Mucosa of descending colon (tissue), 3 donors: ENCODE data around the gene DHX35. TPM values are rescaled to one million over a fixed set of nuclear protein-coding genes. Genes with fewer than 3 reads are reported as not detected.

Source experiments
- ATAC-seq: fragments of 200-7000 bp; cut with Tn5 transposase; one replicate; pipeline ENCODE4 v1.9.1; 2020; ENCODE audit warnings: mild to moderate bottlenecking, moderate library complexity
- DNase-seq, 3 donors: peaks; one replicate each; pipeline ENCODE4 v3.0.0-alpha.2; 2020
- H3K36me3 ChIP-seq: fragments of 200-600 bp; one replicate; pipeline ENCODE4 v1.8.0; 2021; ENCODE audit warnings: low read depth, mild to moderate bottlenecking
- H3K4me1 ChIP-seq: fragments of 200-600 bp; one replicate; pipeline ENCODE4 v1.8.0; 2021; ENCODE audit warnings: low read depth, mild to moderate bottlenecking
- H3K4me3 ChIP-seq: fragments of 200-600 bp; one replicate; pipeline ENCODE4 v1.8.0; 2021; ENCODE audit warnings: mild to moderate bottlenecking
- H3K9me3 ChIP-seq: fragments of 200-600 bp; one replicate; pipeline ENCODE4 v1.8.0; 2021; ENCODE audit warnings: mild to moderate bottlenecking
- intact Hi-C, 2 donors: fragments of 100-400 bp; cut with DNase I in 1 of 2; cut with micrococcal nuclease in 1 of 2; formaldehyde crosslinking; loops; one replicate each; pipeline versions ENCODE4 v1.11.0 to v1.11.1; 2022; cut with DNase I, micrococcal nuclease
- total RNA-seq, 3 donors: library from RNA; stranded (reverse); fragmentation: NEBNext Ultra II Directional in 2 of 3; extraction: Animal tissue kit (Norgen Biotek cat#: 25700) in 2 of 3; gene quantifications; one replicate each; pipeline versions ENCODE4 v1.2.1 to v1.2.4, GENCODE V29; 2021 to 2023
- TF ChIP-seq, protein P1 (sequence below): fragments of 200-600 bp; IDR thresholded peaks from one replicate; pipeline ENCODE4 v1.8.0; 2022; ENCODE audit warnings: antibody characterized with exemption, mild to moderate bottlenecking
- donor health status: DM: no; HTN: no; CAD: no; lungs with moderate emphysema.
- donor health status: DM: no; HTN: no; CAD: no.
- donor health status: DM: no; HTN: yes; CAD: no.

The DHX35 gene
- total RNA-seq, 3 donors from 2014 or later: 14.8 to 16.4 (median 16.3) TPM

DNA sequence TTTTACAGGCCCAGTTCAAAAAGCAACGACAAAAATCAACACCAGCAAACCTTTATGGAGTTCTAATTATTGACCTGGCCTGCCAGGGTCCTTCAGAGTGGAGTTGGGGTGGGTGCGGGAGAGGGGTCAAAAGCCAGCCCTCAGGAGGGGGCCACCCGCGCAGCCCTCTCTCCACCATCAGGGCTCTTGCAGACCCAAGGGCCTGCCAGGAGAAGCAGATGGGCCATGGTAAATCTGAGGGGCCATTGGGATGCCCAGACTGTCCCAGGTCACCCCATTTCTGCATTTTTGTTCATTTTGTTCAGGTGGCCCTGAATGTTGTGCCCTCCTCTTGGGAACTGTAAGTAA, 88.4 kb downstream of the DHX35 start:
- Histone ChIP-seq H3K4me3 (no peak overlapping the region), H3K4me1 (no peaks in the 10 kb centered on the region), H3K9me3 (no peaks in the 10 kb centered on the region), H3K36me3 (no peaks in the 10 kb centered on the region)
- intact Hi-C loops: no loop called here
- ATAC-seq: no peak
- DNase-seq: no peak
- TF ChIP-seq, protein P1, sequence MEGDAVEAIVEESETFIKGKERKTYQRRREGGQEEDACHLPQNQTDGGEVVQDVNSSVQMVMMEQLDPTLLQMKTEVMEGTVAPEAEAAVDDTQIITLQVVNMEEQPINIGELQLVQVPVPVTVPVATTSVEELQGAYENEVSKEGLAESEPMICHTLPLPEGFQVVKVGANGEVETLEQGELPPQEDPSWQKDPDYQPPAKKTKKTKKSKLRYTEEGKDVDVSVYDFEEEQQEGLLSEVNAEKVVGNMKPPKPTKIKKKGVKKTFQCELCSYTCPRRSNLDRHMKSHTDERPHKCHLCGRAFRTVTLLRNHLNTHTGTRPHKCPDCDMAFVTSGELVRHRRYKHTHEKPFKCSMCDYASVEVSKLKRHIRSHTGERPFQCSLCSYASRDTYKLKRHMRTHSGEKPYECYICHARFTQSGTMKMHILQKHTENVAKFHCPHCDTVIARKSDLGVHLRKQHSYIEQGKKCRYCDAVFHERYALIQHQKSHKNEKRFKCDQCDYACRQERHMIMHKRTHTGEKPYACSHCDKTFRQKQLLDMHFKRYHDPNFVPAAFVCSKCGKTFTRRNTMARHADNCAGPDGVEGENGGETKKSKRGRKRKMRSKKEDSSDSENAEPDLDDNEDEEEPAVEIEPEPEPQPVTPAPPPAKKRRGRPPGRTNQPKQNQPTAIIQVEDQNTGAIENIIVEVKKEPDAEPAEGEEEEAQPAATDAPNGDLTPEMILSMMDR: no peak

DNA sequence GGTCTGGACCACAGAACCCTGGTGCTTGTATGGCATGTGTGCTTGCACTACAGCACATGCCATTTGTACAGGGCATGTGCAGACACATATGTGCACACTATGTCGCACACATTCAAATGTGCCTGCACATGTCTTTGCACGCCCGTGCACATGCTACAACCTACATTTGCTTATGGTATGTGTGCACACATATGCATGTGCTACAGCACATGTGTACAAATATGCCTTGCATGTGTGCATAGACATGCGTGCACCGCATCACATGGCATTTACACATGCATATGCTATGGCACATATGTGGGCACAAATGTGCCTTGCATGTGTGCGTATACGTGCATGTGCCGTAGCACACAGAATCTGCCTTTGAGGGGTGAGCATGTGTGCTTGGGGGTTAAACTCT, 90.5 kb downstream of the DHX35 start:
- no peaks in the 10 kb centered on the region for H3K4me1 ChIP-seq
- intact Hi-C loops: no loop called here

DNA sequence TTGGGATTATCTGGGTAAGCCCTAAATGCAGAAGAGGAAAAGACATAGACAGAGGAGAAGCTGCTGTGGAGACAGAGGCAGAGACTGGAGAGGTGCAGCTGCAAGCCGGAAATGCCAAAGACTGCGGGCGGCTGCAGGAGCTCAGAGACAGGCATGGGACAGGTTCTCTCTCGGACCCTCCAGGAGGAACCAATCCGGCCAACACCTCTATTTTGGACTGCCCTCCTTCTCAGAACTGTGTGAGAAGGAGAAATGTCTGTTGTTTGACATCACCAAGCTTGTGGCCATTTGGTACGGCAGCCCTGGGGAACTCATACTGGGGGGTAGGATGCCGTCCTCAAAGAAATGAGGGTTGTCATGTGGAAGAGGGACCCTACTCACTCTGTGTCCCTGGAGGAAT, 95.0 kb downstream of the DHX35 start:
- Histone ChIP-seq H3K4me1 (no peaks in the 10 kb centered on the region), H3K9me3 (no peaks in the 10 kb centered on the region), H3K36me3 (no peaks in the 10 kb centered on the region), H3K4me3 (no peak overlapping the region)
- intact Hi-C loops: no loop called here
- ATAC-seq (no peak), DNase-seq (no peak)
- TF ChIP-seq, protein P1: no peak

More for the DNA sequence above, 90.5 kb downstream of the DHX35 start:
- Histone ChIP-seq H3K4me3 (no peak overlapping the region), H3K9me3 (no peaks in the 10 kb centered on the region), H3K36me3 (no peaks in the 10 kb centered on the region)
- DNase-seq (no peak), ATAC-seq (no peak)
- TF ChIP-seq, protein P1: no peak

- ATAC-seq (no peak), DNase-seq (no peak)
- no peaks in the 10 kb centered on the region for H3K36me3 ChIP-seq
- intact Hi-C loops: no loop called here
- no peak overlapping the region for H3K4me3 ChIP-seq
- no peaks in the 10 kb centered on the region for H3K4me1 ChIP-seq
- TF ChIP-seq, protein P1: no peak
- H3K9me3 ChIP-seq: no peaks in the 10 kb centered on the region
Observed at GRCh38 chr20:39057911-39058310, 95.8 kb downstream of the DHX35 start.

GRCh38 chr20:39059036-39059435, 96.9 kb downstream of the DHX35 start:
- ATAC-seq (no peak), DNase-seq (no peak)
- no peaks in the 10 kb centered on the region for H3K9me3 ChIP-seq
- intact Hi-C loops: no loop called here
- TF ChIP-seq, protein P1: no peak
- H3K4me3 ChIP-seq: no peak overlapping the region
- no peaks in the 10 kb centered on the region for H3K4me1 ChIP-seq
- H3K36me3 ChIP-seq: no peaks in the 10 kb centered on the region
